Stimulated activated CD4-positive, alpha-beta T cell treated with anti-CD3 and anti-CD28 coated beads, Interleukin-4, amount 100 ng/mL, for 1 hour (primary cell): ENCODE measurements around the gene HCFC1R1.

Experiments
- DNase-seq: peaks from one replicate; pipeline ENCODE4 v3.0.0-alpha.2; 2020

Gene HCFC1R1

GRCh38 chr16:3030222-3031212, 6.8 kb upstream of the HCFC1R1 start:
- no peak for DNase-seq

- peak; percentile 57 for DNase-seq
Measured at GRCh38 chr16:3029491-3030221, 5.9 kb upstream of the HCFC1R1 start.

- no peak for DNase-seq
Measured at GRCh38 chr16:3028716-3029319, 5.1 kb upstream of the HCFC1R1 start.

- peak; percentile 90 for DNase-seq
Measured at GRCh38 chr16:3027983-3028715, 4.4 kb upstream of the HCFC1R1 start.

DNA sequence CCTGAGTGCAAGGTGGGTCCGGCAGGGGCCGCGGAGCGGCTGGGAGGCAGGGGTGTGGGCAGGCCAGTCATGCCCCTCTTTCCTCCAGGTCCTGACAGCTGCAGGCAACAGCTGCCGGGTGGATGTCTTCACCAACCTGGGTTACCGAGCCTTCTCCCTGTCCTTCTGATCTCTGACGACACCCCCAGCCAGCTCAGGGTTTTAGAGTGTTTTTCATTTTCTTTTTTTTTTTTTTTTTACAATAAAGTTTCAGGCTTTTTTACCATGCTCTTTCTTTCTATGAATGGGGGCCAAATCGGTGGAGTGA, 3.7 kb upstream of the HCFC1R1 start:
- DNase-seq: no peak

DNA sequence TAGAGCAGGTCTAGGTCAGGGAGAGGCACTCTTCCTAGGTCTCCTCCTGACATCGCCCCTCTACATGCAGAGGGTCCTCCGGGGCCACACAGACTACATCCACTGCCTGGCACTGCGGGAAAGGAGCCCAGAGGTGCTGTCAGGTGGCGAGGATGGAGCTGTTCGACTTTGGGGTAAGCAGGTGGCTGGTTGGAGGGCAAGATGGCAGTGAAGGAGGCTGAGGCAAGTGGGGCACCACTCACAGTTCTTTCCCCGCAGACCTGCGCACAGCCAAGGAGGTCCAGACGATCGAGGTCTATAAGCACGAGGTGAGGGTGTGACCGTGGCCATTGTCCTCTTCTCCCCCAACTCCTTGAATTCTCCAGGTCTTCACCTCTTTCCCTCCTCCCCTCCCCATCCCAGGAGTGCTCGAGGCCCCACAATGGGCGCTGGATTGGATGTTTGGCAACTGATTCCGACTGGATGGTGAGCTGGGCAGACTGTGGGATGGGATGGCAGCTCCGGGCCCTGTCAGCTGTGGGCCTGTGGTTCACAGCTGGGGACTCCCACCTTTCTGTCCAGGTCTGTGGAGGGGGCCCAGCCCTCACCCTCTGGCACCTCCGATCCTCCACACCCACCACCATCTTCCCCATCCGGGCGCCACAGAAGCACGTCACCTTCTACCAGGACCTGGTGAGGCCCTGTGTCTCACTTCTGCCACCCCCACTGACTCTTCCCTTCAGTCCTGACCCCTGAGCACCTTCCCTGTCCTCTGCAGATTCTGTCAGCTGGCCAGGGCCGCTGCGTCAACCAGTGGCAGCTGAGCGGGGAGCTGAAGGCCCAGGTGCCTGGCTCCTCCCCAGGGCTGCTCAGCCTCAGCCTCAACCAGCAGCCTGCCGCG, 3.1 kb upstream of the HCFC1R1 start:
- no peak for DNase-seq

- DNase-seq: no peak
Measured at GRCh38 chr16:3026003-3026378, 2.2 kb upstream of the HCFC1R1 start.

DNA sequence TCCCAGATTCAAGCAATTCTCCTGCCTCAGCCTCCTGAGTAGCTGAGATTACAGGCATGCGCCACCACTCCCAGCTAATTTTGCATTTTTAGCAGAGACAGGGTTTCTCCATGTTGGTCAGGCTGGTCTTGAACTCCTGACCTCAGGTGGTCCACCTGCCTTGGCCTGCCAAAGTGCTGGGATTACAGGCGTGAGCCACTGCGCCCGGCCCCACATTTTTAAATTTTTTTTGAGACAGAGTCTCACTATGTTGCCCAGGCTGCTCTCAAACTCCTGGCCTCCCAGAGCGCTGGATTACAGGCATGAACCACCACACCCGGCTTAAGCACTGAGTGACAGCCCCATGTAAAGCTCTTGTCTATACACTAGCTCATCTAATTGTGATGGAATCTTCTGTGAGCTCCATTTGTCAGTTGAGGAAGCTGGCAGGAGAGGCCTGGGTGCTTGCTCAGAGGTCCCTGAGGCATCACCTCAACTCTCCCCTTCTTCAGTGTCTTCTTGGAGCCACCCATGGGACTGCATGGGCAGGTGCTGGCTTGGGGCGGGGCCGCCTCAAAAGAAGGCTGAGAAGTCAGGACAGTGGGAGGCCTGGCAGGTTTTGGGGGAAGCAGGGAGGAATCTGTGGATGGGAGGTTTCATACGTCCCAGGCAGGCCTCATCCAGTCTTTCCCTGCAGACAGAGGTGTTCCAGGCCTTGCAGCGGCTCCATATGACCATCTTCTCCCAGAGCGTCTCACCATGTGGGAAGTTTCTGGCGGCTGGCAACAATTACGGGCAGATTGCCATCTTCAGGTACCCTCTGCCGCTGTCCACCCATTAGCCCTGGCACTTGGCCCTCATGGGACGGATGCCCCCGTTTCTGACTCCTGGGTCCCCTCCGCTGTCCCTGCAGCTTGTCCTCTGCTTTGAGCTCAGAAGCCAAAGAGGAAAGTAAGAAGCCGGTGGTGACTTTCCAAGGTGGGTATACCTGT, 1.6 kb upstream of the HCFC1R1 start:
- DNase-seq: no peak

GRCh38 chr16:3023415-3023668, 400 bp downstream of the HCFC1R1 start:
- DNase-seq: no peak

DNA sequence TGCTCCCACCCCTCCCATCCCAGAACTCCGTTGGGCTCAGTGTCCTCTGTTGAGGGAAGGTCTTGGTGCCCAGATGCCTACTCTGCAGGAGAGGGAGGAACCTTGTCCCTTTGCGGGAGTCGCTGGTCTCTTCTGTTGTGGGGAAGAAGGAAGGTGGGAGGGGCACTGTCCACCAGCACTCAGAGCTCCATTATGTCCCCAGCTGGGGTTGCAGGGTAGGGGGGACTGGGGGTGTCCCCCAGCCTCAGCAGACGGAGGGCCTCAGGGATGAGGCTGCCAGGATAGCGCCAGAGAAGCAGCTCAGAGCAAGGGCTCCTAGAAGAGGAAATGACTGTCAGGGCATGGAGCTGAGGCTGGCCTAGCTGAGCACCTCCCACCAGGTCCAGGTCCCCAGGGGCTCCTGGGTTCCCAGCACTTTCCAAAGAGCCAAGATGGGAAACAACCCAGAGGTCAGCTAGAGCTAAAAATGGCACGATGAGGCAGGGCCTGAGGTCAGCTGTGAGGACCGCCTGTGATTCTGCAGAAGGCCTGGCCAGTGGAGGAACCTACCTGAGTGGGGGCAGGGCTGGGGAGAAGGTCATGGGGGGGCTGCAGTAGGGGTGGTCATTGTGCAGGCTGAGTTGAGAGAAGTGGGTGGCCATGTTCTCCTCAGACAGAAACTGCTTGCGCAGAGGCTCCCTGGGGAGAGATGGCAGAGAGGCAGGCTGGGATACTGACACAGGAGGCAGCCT, 893 bp downstream of the HCFC1R1 start:
- DNase-seq: no peak

- DNase-seq: peak; percentile 94
Measured at GRCh38 chr16:3022208-3022683, 1.5 kb downstream of the HCFC1R1 start.

DNA sequence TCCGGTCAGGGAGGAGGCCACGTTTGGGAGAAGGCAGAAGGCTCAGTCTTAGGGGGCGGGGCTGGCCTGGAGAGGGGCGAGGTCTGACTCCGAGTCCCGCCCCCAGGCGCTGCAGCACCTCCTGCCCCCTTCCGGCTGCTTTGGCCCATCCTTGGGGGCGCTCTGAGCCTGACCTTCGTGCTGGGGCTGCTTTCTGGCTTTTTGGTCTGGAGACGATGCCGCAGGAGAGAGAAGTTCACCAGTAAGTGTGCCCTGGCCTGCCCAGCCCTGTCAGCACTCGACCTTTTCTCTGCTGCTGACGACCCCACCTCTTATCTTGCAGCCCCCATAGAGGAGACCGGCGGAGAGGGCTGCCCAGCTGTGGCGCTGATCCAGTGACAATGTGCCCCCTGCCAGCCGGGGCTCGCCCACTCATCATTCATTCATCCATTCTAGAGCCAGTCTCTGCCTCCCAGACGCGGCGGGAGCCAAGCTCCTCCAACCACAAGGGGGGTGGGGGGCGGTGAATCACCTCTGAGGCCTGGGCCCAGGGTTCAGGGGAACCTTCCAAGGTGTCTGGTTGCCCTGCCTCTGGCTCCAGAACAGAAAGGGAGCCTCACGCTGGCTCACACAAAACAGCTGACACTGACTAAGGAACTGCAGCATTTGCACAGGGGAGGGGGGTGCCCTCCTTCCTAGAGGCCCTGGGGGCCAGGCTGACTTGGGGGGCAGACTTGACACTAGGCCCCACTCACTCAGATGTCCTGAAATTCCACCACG, 2.1 kb downstream of the HCFC1R1 start:
- peak; percentile 84 for DNase-seq

GRCh38 chr16:3020604-3021448, 2.9 kb downstream of the HCFC1R1 start:
- DNase-seq: peak; percentile 59

DNA sequence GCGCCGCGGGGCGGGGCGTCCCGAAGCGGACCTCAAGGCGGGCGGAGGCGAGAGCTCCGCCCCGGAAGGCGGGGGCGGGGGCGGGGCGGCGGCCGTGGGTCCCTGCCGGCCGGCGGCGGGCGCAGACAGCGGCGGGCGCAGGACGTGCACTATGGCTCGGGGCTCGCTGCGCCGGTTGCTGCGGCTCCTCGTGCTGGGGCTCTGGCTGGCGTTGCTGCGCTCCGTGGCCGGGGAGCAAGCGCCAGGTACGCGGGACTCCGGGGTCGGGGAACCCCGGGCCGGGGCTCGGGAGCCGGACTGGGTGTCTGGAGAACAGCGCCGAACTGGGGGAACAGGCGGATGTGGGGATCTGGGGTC, 3.5 kb downstream of the HCFC1R1 start, which contains the start of gene TNFRSF12A:
Gene TNFRSF12A (plus strand): TSS at position 122 of the 357 bp plus-strand sequence. CDS start 30 bp downstream, at position 152.
- peak; percentile 61 for DNase-seq

DNA sequence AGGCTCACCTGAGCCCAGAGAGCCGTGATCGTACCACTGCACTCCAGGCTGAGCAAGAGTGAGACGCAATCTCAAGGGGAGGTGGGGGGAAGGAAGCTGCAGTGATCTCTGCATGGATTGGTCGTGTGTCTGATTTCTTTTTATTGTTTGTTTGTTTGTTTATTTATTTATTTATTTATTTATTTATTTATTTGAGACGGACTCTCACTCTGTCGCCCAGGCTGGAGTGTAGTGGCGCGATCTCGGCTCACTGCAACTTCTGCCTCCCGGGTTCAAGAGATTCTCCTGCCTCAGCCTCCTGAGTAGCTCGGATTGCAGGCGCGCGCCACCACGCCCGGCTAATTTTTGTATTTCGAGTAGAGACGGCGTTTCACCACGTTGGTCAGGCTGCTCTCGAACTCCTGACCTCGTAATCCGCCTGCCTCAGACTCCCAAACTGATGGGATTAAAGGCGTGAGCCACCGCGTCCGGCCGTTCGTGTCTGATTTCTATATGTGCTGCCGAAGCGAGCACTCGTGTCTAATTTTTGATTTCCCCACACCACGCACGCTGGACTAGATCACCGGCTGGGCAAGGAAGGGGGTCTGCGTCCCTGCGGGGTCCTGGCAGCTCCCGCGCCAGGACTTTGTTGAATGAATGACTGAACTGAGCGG, 4.0 kb downstream of the HCFC1R1 start:
- no peak for DNase-seq

DNA sequence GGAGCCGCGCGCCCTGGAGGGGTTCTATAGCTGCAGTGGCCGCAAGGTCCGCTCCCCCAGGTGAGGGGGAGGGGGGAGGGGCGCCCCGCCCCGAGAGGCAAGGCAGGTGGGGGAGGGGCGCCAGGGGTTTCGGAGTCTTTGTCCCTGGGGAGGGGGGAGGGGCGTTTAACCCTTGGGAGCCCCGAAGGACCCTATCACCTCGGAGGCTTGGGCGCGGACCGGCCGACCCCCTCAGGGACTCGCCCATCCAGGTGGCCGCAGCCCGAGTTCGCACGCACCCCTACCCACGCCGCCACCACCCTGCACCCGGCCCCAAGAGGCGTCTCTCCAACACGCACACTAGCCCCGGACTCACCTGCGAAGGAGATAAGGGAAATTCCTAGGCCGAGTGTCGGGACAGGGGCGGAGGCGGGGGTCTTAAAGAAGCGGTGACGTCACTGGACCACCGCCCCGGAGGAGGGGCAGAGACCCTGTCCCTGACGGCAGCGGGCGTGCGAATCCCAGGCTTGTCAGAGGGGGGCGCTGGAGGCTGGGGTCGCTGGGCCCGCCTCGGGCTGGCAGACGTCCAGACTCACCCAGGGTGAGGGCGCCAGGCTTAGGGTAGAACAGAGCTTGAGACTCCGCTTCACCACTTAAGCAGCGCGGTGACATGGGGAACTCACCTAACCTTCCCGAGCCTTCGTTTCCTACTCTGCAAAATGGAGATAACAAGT, 5.8 kb downstream of the HCFC1R1 start, which contains the start of gene CLDN6:
Gene CLDN6 (minus strand): TSS at position 390 of the 713 bp plus-strand sequence. CDS start 2,162 bp downstream, outside the sequence.
- peak; percentile 39 for DNase-seq

DNA sequence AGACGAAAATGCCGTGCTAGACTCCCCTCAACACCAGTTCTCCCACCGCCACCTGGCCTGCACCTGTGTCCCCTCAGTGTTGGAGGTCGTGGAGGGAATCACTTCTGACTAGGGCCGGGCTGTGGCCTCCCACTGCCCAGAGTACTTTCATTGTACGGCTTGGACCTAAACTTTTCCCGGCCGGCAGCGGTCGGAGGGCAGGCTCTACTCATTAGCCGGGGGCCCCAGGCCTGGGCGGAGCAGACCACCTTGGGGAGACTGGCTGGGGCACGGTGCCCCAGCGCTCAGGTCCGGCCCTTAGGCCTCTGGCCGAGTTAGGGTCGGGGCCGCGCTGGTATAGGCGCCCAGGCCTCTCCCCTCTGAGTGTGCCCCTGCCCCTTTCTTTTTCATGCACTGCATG, 6.4 kb downstream of the HCFC1R1 start:
- no peak for DNase-seq
